HCT116 (cell line): ENCODE results near the gene INTS14. TPM values are rescaled to one million over a fixed set of nuclear protein-coding genes. Genes with fewer than 3 reads are reported as not detected.

Source experiments
- ATAC-seq: fragments of 200-7000 bp; cut with Tn5 transposase; 2 replicates; pipeline ENCODE4 v1.9.1; 2020; ENCODE audit warnings: mild to moderate bottlenecking, moderate library complexity
- BruUV-seq: library from RNA; stranded (reverse); fragments of 400-500 nt; replicated peaks from 2 replicates; lab custom pipeline; 2021; lab: Mats Ljungman, UMichigan
- CTCF ChIA-PET: fragments of 300-600 bp; sonication (Branson Sonifier 250); formaldehyde crosslinking; loops from one replicate; lab custom pipeline; 2021; ENCODE audit warnings: antibody characterized with exemption; lab: Charles Lee
- POLR2A ChIA-PET: fragments of 300-600, 350-600 bp; sonication (Branson Sonifier 250); formaldehyde crosslinking; loops from one replicate; lab custom pipeline; 2021; ENCODE audit warnings: antibody characterized with exemption; lab: Charles Lee
- RAD21 ChIA-PET, 2 experiments: fragments of 300-600 bp; sonication (Branson Sonifier 250); formaldehyde crosslinking; loops; one replicate each; lab custom pipeline; 2023; ENCODE audit warnings: low total read pairs in 2 of 2; ENCODE audit not compliant: uncharacterized antibody in 2 of 2, unreplicated experiment in 2 of 2, low non-redundant PET in 1 of 2; lab: Charles Lee
- DNase-seq: peaks from one replicate; pipeline ENCODE4 v3.0.0-alpha.2; 2010; ENCODE audit warnings: low read depth, low spot score
- H2AFZ ChIP-seq: fragments of 200-600 bp; shearing (Covaris generic), sonication (generic); 2 replicates; pipeline ENCODE4 v1.6.1; 2017; ENCODE audit warnings: low read depth, mixed run types, mixed read lengths, antibody characterized with exemption, low read length; ENCODE audit not compliant: poor library complexity, severe bottlenecking
- H3K27ac ChIP-seq: 2 replicates; pipeline ENCODE4 v1.5.1; 2012; ENCODE audit warnings: low read depth, low read length
- H3K27me3 ChIP-seq: fragments of 200-600 bp; sonication (generic); 2 replicates; pipeline ENCODE4 v1.6.1; 2016; ENCODE audit warnings: mixed run types, low read length, mixed read lengths; ENCODE audit not compliant: insufficient read depth
- H3K36me3 ChIP-seq, 2 experiments: fragments of 200-500 bp in 1 of 2; fragments of 200-600 bp in 1 of 2; sonication (Bioruptor generic) in 1 of 2; sonication (generic) in 1 of 2; 2 replicates each; pipeline versions ENCODE4 v1.5.1 to v1.6.1; 2014 to 2016; ENCODE audit warnings: low read length in 2 of 2, inconsistent platforms in 1 of 2, mixed read lengths in 1 of 2, mixed run types in 1 of 2; ENCODE audit not compliant: insufficient read depth in 2 of 2, control insufficient read depth in 1 of 2
- H3K4me1 ChIP-seq, 2 experiments: fragments of 200-600 bp in 1 of 2; sonication (generic) in 1 of 2; 2 replicates each; pipeline versions ENCODE4 v1.5.1 to v1.6.1; 2012 to 2017; ENCODE audit warnings: low read length in 2 of 2, inconsistent platforms in 1 of 2, mild to moderate bottlenecking in 1 of 2, mixed read lengths in 1 of 2, mixed run types in 1 of 2, moderate library complexity in 1 of 2; ENCODE audit not compliant: insufficient read depth in 2 of 2, control insufficient read depth in 1 of 2
- H3K4me2 ChIP-seq: fragments of 200-600 bp; sonication (generic); 2 replicates; pipeline ENCODE4 v1.6.1; 2017; ENCODE audit warnings: mixed run types, low read length, mixed read lengths
- H3K4me3 ChIP-seq, 2 experiments: fragments of 200-600 bp in 1 of 2; sonication (generic) in 1 of 2; replicated peaks in 1 of 2; 2 replicates each; pipeline ENCODE4 v1.5.1; 2011 to 2016; ENCODE audit warnings: low read length in 2 of 2, control low read depth in 1 of 2, low read depth in 1 of 2, mild to moderate bottlenecking in 1 of 2, mixed read lengths in 1 of 2, mixed run types in 1 of 2
- H3K79me2 ChIP-seq: fragments of 200-600 bp; sonication (generic); 2 replicates; pipeline ENCODE4 v1.6.1; 2017; ENCODE audit warnings: mild to moderate bottlenecking, mixed run types, low read length, moderate library complexity, mixed read lengths; ENCODE audit not compliant: insufficient read depth
- H3K9ac ChIP-seq: fragments of 200-600 bp; sonication (generic); 2 replicates; pipeline ENCODE4 v1.6.1; 2016; ENCODE audit warnings: low read length, mixed read lengths
- H3K9me2 ChIP-seq: fragments of 200-600 bp; sonication (generic), shearing (Covaris generic); 2 replicates; pipeline ENCODE4 v1.6.1; 2017; ENCODE audit warnings: mixed run types, mild to moderate bottlenecking, moderate library complexity; ENCODE audit not compliant: insufficient read depth
- H3K9me3 ChIP-seq, 2 experiments: fragments of 200-500 bp in 1 of 2; fragments of 200-600 bp in 1 of 2; sonication (Bioruptor generic) in 1 of 2; sonication (generic) in 1 of 2; 2 replicates each; pipeline ENCODE4 v1.6.1; 2014 to 2017; ENCODE audit warnings: low read length in 2 of 2, mixed read lengths in 2 of 2, inconsistent platforms in 1 of 2, low read depth in 1 of 2, mild to moderate bottlenecking in 1 of 2, mixed run types in 1 of 2, moderate library complexity in 1 of 2; ENCODE audit not compliant: control insufficient read depth in 1 of 2, insufficient read depth in 1 of 2
- H4K20me1 ChIP-seq: fragments of 200-600 bp; sonication (generic), shearing (Covaris generic); 2 replicates; pipeline ENCODE4 v1.6.1; 2017; ENCODE audit warnings: mixed run types, mild to moderate bottlenecking, moderate library complexity; ENCODE audit not compliant: insufficient read depth
- CBX3 ChIP-seq: IDR thresholded peaks from 2 replicates; pipeline ENCODE4 v1.6.1; 2012; ENCODE audit warnings: low read depth
- EGR1 ChIP-seq: IDR thresholded peaks from 2 replicates; pipeline ENCODE4 v1.6.1; 2012; ENCODE audit warnings: low read depth
- FOSL1 ChIP-seq: IDR thresholded peaks from 2 replicates; pipeline ENCODE4 v1.6.1; 2012; ENCODE audit warnings: low read depth
- JUND ChIP-seq: IDR thresholded peaks from 2 replicates; pipeline ENCODE4 v1.6.1; 2012
- POLR2A ChIP-seq: IDR thresholded peaks from 2 replicates; pipeline ENCODE4 v1.7.0; 2011; ENCODE audit warnings: borderline replicate concordance; ENCODE audit not compliant: insufficient read depth, insufficient read length; ENCODE audit errors: extremely low read depth
- POLR2AphosphoS5 ChIP-seq: IDR thresholded peaks from 2 replicates; pipeline ENCODE4 v1.6.1; 2011; ENCODE audit warnings: mild to moderate bottlenecking, low read depth, low read length, moderate library complexity
- SIN3A ChIP-seq: IDR thresholded peaks from 2 replicates; pipeline ENCODE4 v1.6.1; 2012; ENCODE audit warnings: low read depth
- SP1 ChIP-seq: IDR thresholded peaks from 2 replicates; pipeline ENCODE4 v1.6.1; 2012; ENCODE audit warnings: low read depth
- SRF ChIP-seq: IDR thresholded peaks from 2 replicates; pipeline ENCODE4 v1.6.1; 2012; ENCODE audit warnings: low read depth
- TCF7L2 ChIP-seq: IDR thresholded peaks from 2 replicates; pipeline ENCODE4 v1.7.0; 2011; ENCODE audit warnings: borderline replicate concordance, inconsistent platforms; ENCODE audit not compliant: insufficient read depth, insufficient read length; ENCODE audit errors: extremely low read depth
- YY1 ChIP-seq: IDR thresholded peaks from 2 replicates; pipeline ENCODE4 v1.6.1; 2011; ENCODE audit warnings: low read length, low read depth, moderate library complexity, mild to moderate bottlenecking; ENCODE audit not compliant: insufficient replicate concordance; ENCODE audit errors: extremely low read depth
- ZFX ChIP-seq: fragments of 450-650 bp; IDR thresholded peaks from 2 replicates; pipeline ENCODE4 v1.6.1; 2017
- intact Hi-C: fragments of 100-400 bp; cut with micrococcal nuclease; formaldehyde crosslinking; loops from 2 replicates; pipeline ENCODE4 v1.10.0; 2022
- total RNA-seq: library from RNA; stranded (reverse); gene quantifications from one replicate; pipeline ENCODE4 v1.2.1, GENCODE V29; 2021; ENCODE audit not compliant: unreplicated experiment
- TF ChIP-seq, protein P1 (sequence below): IDR thresholded peaks from 2 replicates; pipeline ENCODE4 v1.6.1; 2011; ENCODE audit warnings: mild to moderate bottlenecking, low read length, moderate library complexity; ENCODE audit not compliant: insufficient replicate concordance; ENCODE audit errors: extremely low read depth
- TF ChIP-seq, protein P2 (sequence below): IDR thresholded peaks from 2 replicates; pipeline ENCODE4 v1.6.1; 2012
- TF ChIP-seq, protein P3 (sequence below), 3 experiments: fragments of 200-600 bp in 1 of 3; sonication (generic) in 1 of 3; IDR thresholded peaks in 2 of 3; conservative IDR thresholded peaks in 1 of 3; 2 replicates each; pipeline ENCODE4 v1.5.1; 2012 to 2017; ENCODE audit warnings: low read depth in 2 of 3, low read length in 2 of 3, antibody characterized with exemption in 1 of 3, borderline replicate concordance in 1 of 3, control low read depth in 1 of 3, mild to moderate bottlenecking in 1 of 3, mixed read lengths in 1 of 3, mixed run types in 1 of 3, moderate library complexity in 1 of 3; ENCODE audit not compliant: insufficient read depth in 1 of 3
- TF ChIP-seq, protein P4 (sequence below): IDR thresholded peaks from 2 replicates; pipeline ENCODE4 v1.6.1; 2012; ENCODE audit warnings: low read depth

INTS14 gene
- total RNA-seq, 1 experiment from 2014 or later = 50.1 TPM

DNA sequence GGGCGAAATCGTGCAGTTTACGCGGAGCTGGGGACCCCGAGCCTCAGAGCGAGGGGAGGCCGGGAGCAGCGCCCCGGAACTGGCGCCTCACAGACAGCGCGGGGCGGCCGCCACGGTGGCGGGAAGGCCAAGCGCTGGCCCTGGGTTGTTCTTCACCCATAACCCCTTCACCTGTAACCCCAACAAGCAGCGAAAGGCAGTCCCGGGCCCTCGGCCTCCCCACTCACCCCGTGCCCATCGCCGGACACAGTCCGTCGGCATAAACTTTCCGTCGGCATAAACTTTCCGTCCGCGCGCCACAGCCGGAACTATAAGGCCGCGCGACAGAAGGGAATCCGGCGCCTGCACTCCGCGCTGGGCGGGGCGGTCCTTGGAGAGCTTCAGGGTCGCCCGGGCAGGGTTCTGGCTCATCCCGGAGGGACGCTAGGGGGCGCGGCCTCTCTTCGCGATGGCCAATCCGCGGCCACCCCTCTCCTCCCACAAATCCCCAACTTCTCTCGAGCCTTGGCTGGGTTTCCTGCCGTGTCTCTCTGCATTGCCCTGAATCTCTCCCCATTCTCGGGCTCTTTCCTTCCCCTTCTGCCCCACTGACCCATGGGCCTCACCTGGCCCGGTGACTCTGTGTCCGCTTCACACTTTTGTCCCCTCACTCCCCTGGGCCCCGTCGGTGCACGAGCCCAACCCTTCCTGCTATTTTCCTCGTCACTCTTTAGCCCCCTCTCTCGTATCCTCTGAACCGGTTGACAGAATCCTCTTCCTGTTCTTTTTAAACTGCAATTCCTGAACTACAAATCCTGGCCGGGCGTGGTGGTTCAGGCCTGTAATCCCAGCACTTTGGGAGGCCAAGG lies at the start of gene INTS14 (continued):
- TF ChIP-seq ZFX = peak; percentile 97
- TF ChIP-seq, protein P1, sequence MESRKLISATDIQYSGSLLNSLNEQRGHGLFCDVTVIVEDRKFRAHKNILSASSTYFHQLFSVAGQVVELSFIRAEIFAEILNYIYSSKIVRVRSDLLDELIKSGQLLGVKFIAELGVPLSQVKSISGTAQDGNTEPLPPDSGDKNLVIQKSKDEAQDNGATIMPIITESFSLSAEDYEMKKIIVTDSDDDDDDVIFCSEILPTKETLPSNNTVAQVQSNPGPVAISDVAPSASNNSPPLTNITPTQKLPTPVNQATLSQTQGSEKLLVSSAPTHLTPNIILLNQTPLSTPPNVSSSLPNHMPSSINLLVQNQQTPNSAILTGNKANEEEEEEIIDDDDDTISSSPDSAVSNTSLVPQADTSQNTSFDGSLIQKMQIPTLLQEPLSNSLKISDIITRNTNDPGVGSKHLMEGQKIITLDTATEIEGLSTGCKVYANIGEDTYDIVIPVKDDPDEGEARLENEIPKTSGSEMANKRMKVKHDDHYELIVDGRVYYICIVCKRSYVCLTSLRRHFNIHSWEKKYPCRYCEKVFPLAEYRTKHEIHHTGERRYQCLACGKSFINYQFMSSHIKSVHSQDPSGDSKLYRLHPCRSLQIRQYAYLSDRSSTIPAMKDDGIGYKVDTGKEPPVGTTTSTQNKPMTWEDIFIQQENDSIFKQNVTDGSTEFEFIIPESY = no peak
- TF ChIP-seq SRF = peak; percentile 85
- TF ChIP-seq SIN3A = peak; percentile 35; the same call in 1 of the 2 replicates
- peak; percentile 98 for TF ChIP-seq CBX3

DNA sequence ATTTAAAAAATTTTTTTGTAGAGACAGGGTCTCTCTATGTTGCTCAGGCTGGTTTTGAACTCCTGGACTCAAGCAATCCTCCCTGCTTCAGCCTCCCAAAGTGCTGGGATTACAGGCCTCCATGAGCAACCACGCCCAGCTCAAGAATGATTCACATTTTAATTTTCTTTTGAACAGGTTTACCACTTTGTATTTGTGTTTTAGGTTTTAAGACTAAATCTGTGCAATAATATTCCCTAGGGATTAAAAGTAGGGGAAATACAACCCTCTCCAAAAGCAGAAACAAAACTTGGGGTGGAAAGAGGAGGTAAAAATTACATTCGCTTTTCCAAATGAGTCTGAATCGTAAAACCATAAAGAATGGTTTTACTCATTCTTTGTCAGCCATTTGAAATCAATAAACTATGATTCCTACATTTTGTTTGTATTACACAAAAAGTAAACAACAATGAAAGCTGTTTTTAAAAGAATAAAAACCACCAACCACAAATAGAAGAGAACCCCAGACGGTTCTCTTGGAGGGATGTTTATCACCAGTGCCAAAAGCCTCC lies 48.6 kb upstream of the INTS14 start:
- H3K4me3 ChIP-seq = no peak overlapping the region
- no peak for DNase-seq
- H3K79me2 ChIP-seq = no peaks in the 10 kb centered on the region
- H3K9me2 ChIP-seq = no peaks in the 10 kb centered on the region
- H3K27me3 ChIP-seq = no peaks in the 10 kb centered on the region
- intact Hi-C loops = no loop called here
- no peak overlapping the region for H2AFZ ChIP-seq
- ChIA-PET CTCF (no interaction called here), RAD21 (no interaction called here), POLR2A (interaction anchor here (0.5 kb wide), 1 partner anchor 94 kb away, joined by 3 read pairs; no protein-coding TSS in a partner anchor)
- H3K27ac ChIP-seq = no peak overlapping the region
- BruUV-seq = no TSS peak
- no peak overlapping the region for H3K9ac ChIP-seq
- H3K36me3 ChIP-seq = peaks cover 0 to 2% of the 10 kb centered on the region in 2 experiments; a peak in 1 of 4 replicates
- no peak for ATAC-seq
- peaks cover 3 to 9% of the 10 kb centered on the region in 2 experiments; a peak in 3 of 4 replicates for H3K4me1 ChIP-seq
- no peaks in the 10 kb centered on the region for H3K9me3 ChIP-seq
- H4K20me1 ChIP-seq = no peaks in the 10 kb centered on the region; the same call in 1 of the 2 replicates
- no peak overlapping the region for H3K4me2 ChIP-seq
- TF ChIP-seq ZFX (no peak), SRF (no peak), YY1 (no peak), POLR2AphosphoS5 (no peak), POLR2A (no peak), TCF7L2 (no peak), SP1 (no peak), FOSL1 (no peak), JUND (no peak), EGR1 (no peak)
- TF ChIP-seq, protein P2, sequence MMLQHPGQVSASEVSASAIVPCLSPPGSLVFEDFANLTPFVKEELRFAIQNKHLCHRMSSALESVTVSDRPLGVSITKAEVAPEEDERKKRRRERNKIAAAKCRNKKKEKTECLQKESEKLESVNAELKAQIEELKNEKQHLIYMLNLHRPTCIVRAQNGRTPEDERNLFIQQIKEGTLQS = no peak
- TF ChIP-seq, protein P3, sequence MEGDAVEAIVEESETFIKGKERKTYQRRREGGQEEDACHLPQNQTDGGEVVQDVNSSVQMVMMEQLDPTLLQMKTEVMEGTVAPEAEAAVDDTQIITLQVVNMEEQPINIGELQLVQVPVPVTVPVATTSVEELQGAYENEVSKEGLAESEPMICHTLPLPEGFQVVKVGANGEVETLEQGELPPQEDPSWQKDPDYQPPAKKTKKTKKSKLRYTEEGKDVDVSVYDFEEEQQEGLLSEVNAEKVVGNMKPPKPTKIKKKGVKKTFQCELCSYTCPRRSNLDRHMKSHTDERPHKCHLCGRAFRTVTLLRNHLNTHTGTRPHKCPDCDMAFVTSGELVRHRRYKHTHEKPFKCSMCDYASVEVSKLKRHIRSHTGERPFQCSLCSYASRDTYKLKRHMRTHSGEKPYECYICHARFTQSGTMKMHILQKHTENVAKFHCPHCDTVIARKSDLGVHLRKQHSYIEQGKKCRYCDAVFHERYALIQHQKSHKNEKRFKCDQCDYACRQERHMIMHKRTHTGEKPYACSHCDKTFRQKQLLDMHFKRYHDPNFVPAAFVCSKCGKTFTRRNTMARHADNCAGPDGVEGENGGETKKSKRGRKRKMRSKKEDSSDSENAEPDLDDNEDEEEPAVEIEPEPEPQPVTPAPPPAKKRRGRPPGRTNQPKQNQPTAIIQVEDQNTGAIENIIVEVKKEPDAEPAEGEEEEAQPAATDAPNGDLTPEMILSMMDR (IDR thresholded peaks at IDR 0.05 in 2 of 3, conservative IDR thresholded peaks at IDR 0.05 in 1 of 3; ENCODE audit: borderline replicate concordance in 1 of 3, insufficient read depth in 1 of 3, low read depth in 2 of 3, low read length in 2 of 3) = no peak
- TF ChIP-seq, protein P4, sequence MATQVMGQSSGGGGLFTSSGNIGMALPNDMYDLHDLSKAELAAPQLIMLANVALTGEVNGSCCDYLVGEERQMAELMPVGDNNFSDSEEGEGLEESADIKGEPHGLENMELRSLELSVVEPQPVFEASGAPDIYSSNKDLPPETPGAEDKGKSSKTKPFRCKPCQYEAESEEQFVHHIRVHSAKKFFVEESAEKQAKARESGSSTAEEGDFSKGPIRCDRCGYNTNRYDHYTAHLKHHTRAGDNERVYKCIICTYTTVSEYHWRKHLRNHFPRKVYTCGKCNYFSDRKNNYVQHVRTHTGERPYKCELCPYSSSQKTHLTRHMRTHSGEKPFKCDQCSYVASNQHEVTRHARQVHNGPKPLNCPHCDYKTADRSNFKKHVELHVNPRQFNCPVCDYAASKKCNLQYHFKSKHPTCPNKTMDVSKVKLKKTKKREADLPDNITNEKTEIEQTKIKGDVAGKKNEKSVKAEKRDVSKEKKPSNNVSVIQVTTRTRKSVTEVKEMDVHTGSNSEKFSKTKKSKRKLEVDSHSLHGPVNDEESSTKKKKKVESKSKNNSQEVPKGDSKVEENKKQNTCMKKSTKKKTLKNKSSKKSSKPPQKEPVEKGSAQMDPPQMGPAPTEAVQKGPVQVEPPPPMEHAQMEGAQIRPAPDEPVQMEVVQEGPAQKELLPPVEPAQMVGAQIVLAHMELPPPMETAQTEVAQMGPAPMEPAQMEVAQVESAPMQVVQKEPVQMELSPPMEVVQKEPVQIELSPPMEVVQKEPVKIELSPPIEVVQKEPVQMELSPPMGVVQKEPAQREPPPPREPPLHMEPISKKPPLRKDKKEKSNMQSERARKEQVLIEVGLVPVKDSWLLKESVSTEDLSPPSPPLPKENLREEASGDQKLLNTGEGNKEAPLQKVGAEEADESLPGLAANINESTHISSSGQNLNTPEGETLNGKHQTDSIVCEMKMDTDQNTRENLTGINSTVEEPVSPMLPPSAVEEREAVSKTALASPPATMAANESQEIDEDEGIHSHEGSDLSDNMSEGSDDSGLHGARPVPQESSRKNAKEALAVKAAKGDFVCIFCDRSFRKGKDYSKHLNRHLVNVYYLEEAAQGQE = no peak
